ENCODE data around the gene PSORS1C2. TPM values are rescaled to one million over a fixed set of nuclear protein-coding genes. Genes with fewer than 3 reads are reported as not detected.

PSORS1C2 gene
- total RNA-seq, 1 experiment from 2014 or later: 0.33 TPM

- no CpG with 5 or more reads among the region's 12 CpGs for WGBS (ENCODE audit: extremely low coverage, insufficient read length, low lambda C conversion rate)
- no peak overlapping the region for H3K4me3 Mint-ChIP-seq
These were observed 45.9 kb downstream of the PSORS1C2 start for GRCh38 chr6:31092769-31093505.

More at GRCh38 chr6:31092769-31093505, 45.9 kb downstream of the PSORS1C2 start:
- H3K27me3 ChIP-seq (ENCODE audit: insufficient read depth, low read length): no peaks in the 10 kb centered on the region
- H3T11ph ChIP-seq (ENCODE audit: low read length): no peak overlapping the region
- no peak overlapping the region for H3K27ac Mint-ChIP-seq
- H3K14ac ChIP-seq (ENCODE audit: insufficient read depth, low read length): no peak overlapping the region
- H3K79me2 ChIP-seq (ENCODE audit: insufficient read depth, low read length): no peaks in the 10 kb centered on the region
- H3K23me2 ChIP-seq (ENCODE audit: insufficient read length, low read depth, low read length, poor library complexity, severe bottlenecking): no peaks in the 10 kb centered on the region
- H3K27ac ChIP-seq (ENCODE audit: insufficient read length, low read depth, low read length): no peak overlapping the region
- no peak overlapping the region for H3K4ac ChIP-seq (ENCODE audit: low read depth, low read length)
- H2AFZ ChIP-seq (ENCODE audit: low read length): no peak overlapping the region
- no peak overlapping the region for H3K56ac ChIP-seq (ENCODE audit: insufficient read length, low read depth, low read length)
- TF ChIP-seq, protein P1, sequence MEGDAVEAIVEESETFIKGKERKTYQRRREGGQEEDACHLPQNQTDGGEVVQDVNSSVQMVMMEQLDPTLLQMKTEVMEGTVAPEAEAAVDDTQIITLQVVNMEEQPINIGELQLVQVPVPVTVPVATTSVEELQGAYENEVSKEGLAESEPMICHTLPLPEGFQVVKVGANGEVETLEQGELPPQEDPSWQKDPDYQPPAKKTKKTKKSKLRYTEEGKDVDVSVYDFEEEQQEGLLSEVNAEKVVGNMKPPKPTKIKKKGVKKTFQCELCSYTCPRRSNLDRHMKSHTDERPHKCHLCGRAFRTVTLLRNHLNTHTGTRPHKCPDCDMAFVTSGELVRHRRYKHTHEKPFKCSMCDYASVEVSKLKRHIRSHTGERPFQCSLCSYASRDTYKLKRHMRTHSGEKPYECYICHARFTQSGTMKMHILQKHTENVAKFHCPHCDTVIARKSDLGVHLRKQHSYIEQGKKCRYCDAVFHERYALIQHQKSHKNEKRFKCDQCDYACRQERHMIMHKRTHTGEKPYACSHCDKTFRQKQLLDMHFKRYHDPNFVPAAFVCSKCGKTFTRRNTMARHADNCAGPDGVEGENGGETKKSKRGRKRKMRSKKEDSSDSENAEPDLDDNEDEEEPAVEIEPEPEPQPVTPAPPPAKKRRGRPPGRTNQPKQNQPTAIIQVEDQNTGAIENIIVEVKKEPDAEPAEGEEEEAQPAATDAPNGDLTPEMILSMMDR (conservative IDR thresholded peaks at IDR 0.05): no peak
- H2BK5ac ChIP-seq (ENCODE audit: insufficient read length, low read length): no peak overlapping the region
- H4K5ac ChIP-seq (ENCODE audit: insufficient read length, low read depth, low read length): no peak overlapping the region
- H3K36me3 Mint-ChIP-seq (ENCODE audit: insufficient read depth in 1 of 3, low read depth in 3 of 3): no peaks in the 10 kb centered on the region
- H4K91ac ChIP-seq (ENCODE audit: insufficient read length, low read depth, low read length): no peak overlapping the region
- H3K79me1 ChIP-seq (ENCODE audit: insufficient read depth, low read depth, low read length, poor library complexity, severe bottlenecking): no peaks in the 10 kb centered on the region
- no peak overlapping the region for H3K4me2 ChIP-seq (ENCODE audit: insufficient read depth, insufficient read length, low read length)
- H3K9me3 Mint-ChIP-seq: no peaks in the 10 kb centered on the region
- no peak overlapping the region for H3K23ac ChIP-seq (ENCODE audit: insufficient read length, low read depth, low read length)
- H2BK15ac ChIP-seq (ENCODE audit: low read depth, low read length): no peak overlapping the region
- no peaks in the 10 kb centered on the region for H3K9me3 ChIP-seq (ENCODE audit: control insufficient read depth, low read depth, low read length)
- H4K20me1 ChIP-seq (ENCODE audit: control insufficient read depth, insufficient read depth, insufficient read length): no peaks in the 10 kb centered on the region
- H2AK5ac ChIP-seq (ENCODE audit: insufficient read length, low read length): no peak overlapping the region
- peaks cover 16 to 21% of the 10 kb centered on the region in 2 experiments for H3K4me1 Mint-ChIP-seq
- no peaks in the 10 kb centered on the region; the same call in 1 of the 2 replicates for H3K27me3 Mint-ChIP-seq (ENCODE audit: low read depth)
- no peak overlapping the region for H4K8ac ChIP-seq (replicated peaks; ENCODE audit: insufficient read length, low read depth, low read length)
- no peak overlapping the region for H3K9ac ChIP-seq (ENCODE audit: extremely low read depth, insufficient read length, low read length)
- no peak overlapping the region for H3K18ac ChIP-seq (ENCODE audit: insufficient read length, low read depth, low read length)
- DNase-seq: no peak
- H2BK20ac ChIP-seq (ENCODE audit: low read depth, low read length, poor library complexity, severe bottlenecking): no peak overlapping the region
- H2BK12ac ChIP-seq (ENCODE audit: insufficient read length, low read depth, low read length): no peak overlapping the region
- no peak overlapping the region for H2BK120ac ChIP-seq (ENCODE audit: low read depth, low read length, poor library complexity, severe bottlenecking)
- peaks cover 2% of the 10 kb centered on the region; the same call in 1 of the 2 replicates for H3K4me1 ChIP-seq (ENCODE audit: insufficient read depth, low read length)
